ENCODE measurements around the gene MIEN1. TPM values are rescaled to one million over a fixed set of nuclear protein-coding genes. Genes with fewer than 3 reads are reported as not detected.
A peak's percentile ranks its signal among the peaks of the same experiment; 100 is the strongest.
"Not testable (repeated sequence)": the region's sequence is repeated elsewhere in the genome, so short reads cannot be mapped to it uniquely, and the experiment has no call there.

Gene MIEN1
- total RNA-seq, 4 donors from 2014 or later: 99.3 to 215 (median 109) TPM

DNA sequence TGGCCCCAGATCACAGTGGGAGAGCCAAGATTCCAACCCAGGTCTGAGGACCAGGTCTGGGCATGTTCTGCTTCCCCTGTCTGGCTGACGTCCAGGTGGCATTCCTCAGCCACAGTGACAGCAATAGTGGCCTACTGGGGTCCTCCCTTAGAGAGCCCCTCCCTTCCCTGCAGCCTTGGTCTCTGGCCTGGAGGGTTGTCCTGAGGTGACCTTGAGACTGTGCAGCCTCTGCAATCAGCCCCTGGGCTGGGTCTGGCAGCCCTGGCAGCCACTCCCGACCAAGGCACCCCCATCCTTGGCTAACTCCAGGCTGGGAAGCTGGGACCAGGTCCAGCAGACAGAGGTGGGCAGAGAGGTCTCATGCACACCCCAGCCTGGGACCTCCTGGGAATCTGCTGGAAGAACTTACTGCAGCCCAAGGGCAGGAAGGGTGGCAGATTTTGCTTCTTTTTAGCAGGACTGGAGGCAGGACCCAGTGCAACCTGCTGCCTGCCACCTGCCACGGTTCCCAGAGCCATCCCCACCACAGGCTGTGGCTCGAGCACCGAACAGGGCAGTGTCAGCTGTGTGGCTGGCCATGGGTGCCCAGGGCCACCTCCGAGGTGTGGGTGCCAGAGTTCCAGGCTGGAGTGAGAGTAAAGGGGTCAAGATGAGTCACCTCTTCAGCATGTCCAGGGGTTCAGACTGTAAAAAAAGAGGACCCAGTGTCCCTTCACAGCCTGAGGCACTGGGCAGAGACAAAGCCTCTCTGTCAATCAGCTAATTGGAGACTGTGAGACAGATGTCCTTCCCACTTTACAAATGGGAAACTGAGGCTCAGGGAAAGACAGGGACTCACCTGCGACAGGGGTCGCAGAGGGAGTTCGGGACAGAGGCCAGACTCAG, 20.0 kb upstream of the MIEN1 start:
- intact Hi-C loops (cut with DNase I; ENCODE audit: low total_unique reads) (loop anchor here (10.0 kb wide), 1 partner anchor 116 kb away; the partner anchor contains the start of gene STARD3), in situ Hi-C loops (cut with MboI; ENCODE audit: low pct_ligation_motif_present in 1 of 4, low pct_unique_long_range_greater_than_20kb in 1 of 4, low sequenced_read_pairs in 3 of 4) (loop anchor here in 2 of 4 donors (10.0 kb wide), 2 partner anchors 126 to 136 kb away; partner anchors contain the start of gene PPP1R1B (in 1 of the 2))
- no peak overlapping the region for H3K27ac ChIP-seq
- 63% methylated on average over 9 of the region's 9 CpGs; no CpG with 5 or more reads in 1 of the 2 donors for WGBS, 2 donors (ENCODE audit: low coverage in 1 of 2)
- H3K9me3 ChIP-seq: no peaks in the 10 kb centered on the region
- peak; percentile 11 for DNase-seq
- H3K4me3 ChIP-seq: no peak overlapping the region
- H3K27me3 ChIP-seq: no peaks in the 10 kb centered on the region
- H3K4me1 ChIP-seq: peaks cover 6 to 22% (median 14%) of the 10 kb centered on the region in 4 donors
- TF ChIP-seq EP300 (IDR thresholded peaks at IDR 0.05; ENCODE audit: low read depth): no peak
- no peak for TF ChIP-seq POLR2AphosphoS5 (IDR thresholded peaks at IDR 0.05)
- TF ChIP-seq, protein P1, sequence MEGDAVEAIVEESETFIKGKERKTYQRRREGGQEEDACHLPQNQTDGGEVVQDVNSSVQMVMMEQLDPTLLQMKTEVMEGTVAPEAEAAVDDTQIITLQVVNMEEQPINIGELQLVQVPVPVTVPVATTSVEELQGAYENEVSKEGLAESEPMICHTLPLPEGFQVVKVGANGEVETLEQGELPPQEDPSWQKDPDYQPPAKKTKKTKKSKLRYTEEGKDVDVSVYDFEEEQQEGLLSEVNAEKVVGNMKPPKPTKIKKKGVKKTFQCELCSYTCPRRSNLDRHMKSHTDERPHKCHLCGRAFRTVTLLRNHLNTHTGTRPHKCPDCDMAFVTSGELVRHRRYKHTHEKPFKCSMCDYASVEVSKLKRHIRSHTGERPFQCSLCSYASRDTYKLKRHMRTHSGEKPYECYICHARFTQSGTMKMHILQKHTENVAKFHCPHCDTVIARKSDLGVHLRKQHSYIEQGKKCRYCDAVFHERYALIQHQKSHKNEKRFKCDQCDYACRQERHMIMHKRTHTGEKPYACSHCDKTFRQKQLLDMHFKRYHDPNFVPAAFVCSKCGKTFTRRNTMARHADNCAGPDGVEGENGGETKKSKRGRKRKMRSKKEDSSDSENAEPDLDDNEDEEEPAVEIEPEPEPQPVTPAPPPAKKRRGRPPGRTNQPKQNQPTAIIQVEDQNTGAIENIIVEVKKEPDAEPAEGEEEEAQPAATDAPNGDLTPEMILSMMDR (IDR thresholded peaks at IDR 0.05): no peak
- no peak for TF ChIP-seq POLR2A (IDR thresholded peaks at IDR 0.05)
- peaks cover 0 to 3% (median 0%) of the 10 kb centered on the region in 4 donors for H3K36me3 ChIP-seq

DNA sequence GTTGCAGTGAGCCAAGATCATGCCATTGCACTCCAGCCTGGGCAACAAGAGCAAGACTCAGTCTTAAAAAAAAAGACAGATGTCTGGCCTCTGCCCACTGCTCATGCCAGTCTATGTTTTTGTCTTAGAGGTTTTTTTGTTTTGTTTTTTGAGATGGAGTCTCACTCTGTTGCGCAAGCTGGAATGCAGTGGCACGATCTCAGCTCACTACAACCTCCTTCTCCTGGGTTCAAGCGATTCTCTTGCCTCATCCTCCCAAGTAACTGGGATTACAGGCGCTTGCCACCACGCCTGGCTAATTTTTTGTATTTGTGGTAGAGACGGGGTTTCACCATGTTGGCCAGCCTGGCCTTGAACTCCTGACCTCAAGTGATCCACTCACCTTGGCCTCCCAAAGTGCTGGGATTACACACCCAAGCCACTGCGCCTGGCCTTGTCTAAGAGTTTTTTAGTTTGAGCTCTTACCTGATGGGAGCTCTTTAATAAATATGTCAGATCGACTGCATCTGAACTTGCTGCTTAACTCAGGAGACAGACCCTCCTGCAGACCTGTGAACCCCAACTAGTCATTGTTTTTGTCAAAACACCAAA, 18.2 kb upstream of the MIEN1 start:
- not testable (repeated sequence) for DNase-seq, H3K9me3 ChIP-seq, H3K27me3 ChIP-seq, H3K36me3 ChIP-seq, H3K4me3 ChIP-seq, H3K27ac ChIP-seq
- in situ Hi-C loops (cut with MboI; ENCODE audit: low pct_ligation_motif_present in 1 of 4, low pct_unique_long_range_greater_than_20kb in 1 of 4, low sequenced_read_pairs in 3 of 4): loop anchor here in 2 of 4 donors (10.0 to 25.0 kb wide), 2 partner anchors 111 to 124 kb away; partner anchors contain the start of genes PPP1R1B (in 2 of the 2) and STARD3 (in 1 of the 2)
- intact Hi-C loops (cut with DNase I; ENCODE audit: low total_unique reads): loop anchor here (10.0 kb wide), 1 partner anchor 204 kb away; no protein-coding TSS in a partner anchor
- H3K4me1 ChIP-seq: peaks cover 3 to 12% (median 5%) of the 10 kb centered on the region in 4 donors
- WGBS, 2 donors (ENCODE audit: low coverage in 1 of 2): 84 to 95% methylated on average over 6 to 8 of the region's 8 CpGs

DNA sequence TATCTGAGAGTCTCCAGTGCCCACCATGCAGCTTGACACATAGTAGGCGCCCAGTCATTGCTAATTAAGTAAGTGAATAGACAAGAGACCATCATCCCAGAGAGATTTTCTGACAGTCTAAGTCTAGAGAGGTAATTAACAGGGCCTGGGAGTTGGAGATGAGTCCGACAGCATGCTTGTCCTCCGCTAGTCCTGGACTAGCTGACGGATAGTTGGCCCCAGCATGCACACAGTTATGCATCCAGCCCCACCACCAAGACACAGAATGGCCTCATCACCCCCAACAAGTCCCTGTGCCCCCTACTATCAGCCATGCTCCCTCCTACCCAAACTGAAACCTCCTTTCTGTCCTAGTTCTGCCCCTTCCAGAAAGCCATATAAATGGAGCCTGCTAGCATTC, 17.4 kb upstream of the MIEN1 start:
- Histone ChIP-seq H3K27me3 (no peaks in the 10 kb centered on the region), H3K27ac (no peak overlapping the region), H3K4me3 (no peak overlapping the region), H3K36me3 (peaks cover 0 to 3% (median 0%) of the 10 kb centered on the region in 4 donors), H3K9me3 (no peaks in the 10 kb centered on the region), H3K4me1 (peaks cover 0 to 4% (median 0%) of the 10 kb centered on the region in 4 donors)
- TF ChIP-seq, protein P1 (IDR thresholded peaks at IDR 0.05): no peak
- TF ChIP-seq POLR2A (IDR thresholded peaks at IDR 0.05) (no peak), EP300 (IDR thresholded peaks at IDR 0.05; ENCODE audit: low read depth) (no peak), POLR2AphosphoS5 (IDR thresholded peaks at IDR 0.05) (no peak)
- intact Hi-C loops (cut with DNase I; ENCODE audit: low total_unique reads): loop anchor here (10.0 kb wide), 1 partner anchor 203 kb away; no protein-coding TSS in a partner anchor
- no peak for DNase-seq
- in situ Hi-C loops (cut with MboI; ENCODE audit: low pct_ligation_motif_present in 1 of 4, low pct_unique_long_range_greater_than_20kb in 1 of 4, low sequenced_read_pairs in 3 of 4): loop anchor here in 2 of 4 donors (10.0 to 25.0 kb wide), 2 partner anchors 110 to 123 kb away; partner anchors contain the start of genes PPP1R1B (in 2 of the 2) and STARD3 (in 1 of the 2)
- WGBS, 2 donors (ENCODE audit: low coverage in 1 of 2): 92 to 100% methylated on average over 3 to 4 of the region's 4 CpGs

DNA sequence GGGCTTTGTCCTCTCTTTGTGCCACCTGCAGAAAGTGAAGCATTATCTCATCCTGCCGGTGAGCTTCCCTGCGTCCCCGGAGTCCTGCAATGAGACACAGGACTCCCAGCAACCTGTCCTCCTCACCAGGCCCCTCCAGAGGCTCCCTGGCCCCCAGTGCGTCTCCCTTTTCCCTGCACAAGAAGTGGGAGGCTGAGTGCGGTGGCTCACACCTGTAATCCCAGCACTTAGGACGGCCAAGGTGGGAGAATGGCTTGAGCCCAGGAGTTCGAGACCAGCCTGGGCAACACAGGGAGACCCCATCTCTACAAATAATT, 15.8 kb upstream of the MIEN1 start:
- Histone ChIP-seq H3K9me3 (no peaks in the 10 kb centered on the region), H3K27me3 (peaks cover 4% of the 10 kb centered on the region), H3K4me3 (no peak overlapping the region), H3K36me3 (peaks cover 0 to 3% (median 0%) of the 10 kb centered on the region in 4 donors), H3K4me1 (peaks cover 0 to 7% (median 0%) of the 10 kb centered on the region in 4 donors), H3K27ac (no peak overlapping the region)
- DNase-seq: no peak
- in situ Hi-C loops (cut with MboI; ENCODE audit: low pct_ligation_motif_present in 1 of 4, low pct_unique_long_range_greater_than_20kb in 1 of 4, low sequenced_read_pairs in 3 of 4) (loop anchor here in 2 of 4 donors (10.0 to 25.0 kb wide), 2 partner anchors 109 to 121 kb away; partner anchors contain the start of genes PPP1R1B (in 2 of the 2) and STARD3 (in 1 of the 2)), intact Hi-C loops (cut with DNase I; ENCODE audit: low total_unique reads) (loop anchor here (10.0 kb wide), 1 partner anchor 201 kb away; no protein-coding TSS in a partner anchor)
- TF ChIP-seq EP300 (IDR thresholded peaks at IDR 0.05; ENCODE audit: low read depth) (no peak), POLR2AphosphoS5 (IDR thresholded peaks at IDR 0.05) (no peak), POLR2A (IDR thresholded peaks at IDR 0.05) (no peak)
- TF ChIP-seq, protein P1 (IDR thresholded peaks at IDR 0.05): no peak
- 94% methylated on average over 4 of the region's 7 CpGs; no CpG with 5 or more reads in 1 of the 2 donors for WGBS, 2 donors (ENCODE audit: low coverage in 1 of 2)

Data from transverse colon (tissue), 4 donors.